Hematopoietic multipotent progenitor cell treated with erythropoietin and hydrocortisone succinate and interleukin-3 and kit ligand, for 6 days (in vitro differentiated cells): ENCODE results near the gene JUN.

Source experiments
- DNase-seq: peaks from one replicate; pipeline ENCODE4 v3.0.0-alpha.2; 2015

JUN gene

GRCh38 chr1:58782178-58783089, 1.4 kb downstream of the JUN start:
- peak; percentile 64 for DNase-seq

- peak; percentile 64 for DNase-seq
These were observed 2.2 kb downstream of the JUN start for GRCh38 chr1:58781541-58782177.

GRCh38 chr1:58780836-58781452, 2.9 kb downstream of the JUN start:
- DNase-seq, result no peak

- no peak for DNase-seq
These were observed 3.4 kb downstream of the JUN start for GRCh38 chr1:58780411-58780810.

- no peak for DNase-seq
These were observed 4.0 kb downstream of the JUN start for GRCh38 chr1:58779801-58780382.

GRCh38 chr1:58779059-58779754, 4.6 kb downstream of the JUN start:
- DNase-seq, result no peak

- no peak for DNase-seq
These were observed 5.4 kb downstream of the JUN start for GRCh38 chr1:58778385-58779000.

GRCh38 chr1:58774027-58774426, 9.8 kb downstream of the JUN start:
- no peak for DNase-seq

GRCh38 chr1:58773406-58773840, 10.4 kb downstream of the JUN start:
- peak; percentile 13 for DNase-seq

- DNase-seq, result no peak
These were observed 14.0 kb downstream of the JUN start for GRCh38 chr1:58769809-58770320.

GRCh38 chr1:58768971-58769808, 14.7 kb downstream of the JUN start:
- peak; percentile 70 for DNase-seq

GRCh38 chr1:58768191-58768731, 15.6 kb downstream of the JUN start:
- DNase-seq, result no peak

- DNase-seq, result no peak
These were observed 16.7 kb downstream of the JUN start for GRCh38 chr1:58767143-58767542.

- DNase-seq, result no peak
These were observed 18.4 kb downstream of the JUN start for GRCh38 chr1:58765441-58765840.

GRCh38 chr1:58765006-58765405, 18.8 kb downstream of the JUN start:
- no peak for DNase-seq

GRCh38 chr1:58764294-58764978, 19.4 kb downstream of the JUN start:
- DNase-seq, result no peak

GRCh38 chr1:58763214-58763613, 20.6 kb downstream of the JUN start:
- no peak for DNase-seq

- no peak for DNase-seq
These were observed 21.0 kb downstream of the JUN start for GRCh38 chr1:58762806-58763205.

GRCh38 chr1:58755468-58755872, 28.4 kb downstream of the JUN start:
- DNase-seq, result peak; percentile 55
